ENCODE data around the gene MESP1.

MESP1 gene

GRCh38 chr15:89772932-89773583 is 22.0 kb upstream of the MESP1 start:
- no peak for TF ChIP-seq CTCF (IDR thresholded peaks at IDR 0.05; ENCODE audit: insufficient read depth, missing control alignments)
- no peak for DNase-seq (ENCODE audit: insufficient read length, low spot score)
- FAIRE-seq = no peak

- DNase-seq (ENCODE audit: insufficient read length, low spot score) (no peak), FAIRE-seq (no peak)
- no peak for TF ChIP-seq CTCF (IDR thresholded peaks at IDR 0.05; ENCODE audit: insufficient read depth, missing control alignments)
Measured at GRCh38 chr15:89770041-89770440, 19.0 kb upstream of the MESP1 start.

GRCh38 chr15:89769366-89769765 is 18.3 kb upstream of the MESP1 start:
- DNase-seq (ENCODE audit: insufficient read length, low spot score) (no peak), FAIRE-seq (no peak)
- TF ChIP-seq CTCF (IDR thresholded peaks at IDR 0.05; ENCODE audit: insufficient read depth, missing control alignments) = no peak

DNA sequence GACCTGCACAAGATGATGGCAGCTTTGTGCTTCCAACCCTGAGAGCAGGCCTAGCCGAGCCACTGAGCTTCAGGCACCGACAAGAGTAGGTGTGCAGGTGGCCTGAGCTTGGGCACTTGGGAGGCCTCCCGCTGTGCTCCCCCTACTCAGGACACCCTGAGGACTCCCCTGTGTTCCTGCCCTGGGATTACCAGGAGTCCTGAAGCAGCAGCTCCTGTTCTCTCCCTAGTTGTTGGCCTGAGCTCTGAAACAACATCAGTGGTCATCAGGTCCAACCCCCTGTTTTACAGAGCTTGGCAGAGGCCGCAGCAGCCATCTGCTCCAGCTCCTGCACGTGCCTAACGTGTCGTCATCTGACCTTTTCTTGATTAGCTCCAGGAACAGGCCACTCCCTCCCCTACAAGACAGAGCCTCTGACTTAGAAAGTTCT is 17.0 kb upstream of the MESP1 start:
- FAIRE-seq (no peak), DNase-seq (ENCODE audit: insufficient read length, low spot score) (no peak)
- TF ChIP-seq CTCF (IDR thresholded peaks at IDR 0.05; ENCODE audit: insufficient read depth, missing control alignments) = no peak

DNA sequence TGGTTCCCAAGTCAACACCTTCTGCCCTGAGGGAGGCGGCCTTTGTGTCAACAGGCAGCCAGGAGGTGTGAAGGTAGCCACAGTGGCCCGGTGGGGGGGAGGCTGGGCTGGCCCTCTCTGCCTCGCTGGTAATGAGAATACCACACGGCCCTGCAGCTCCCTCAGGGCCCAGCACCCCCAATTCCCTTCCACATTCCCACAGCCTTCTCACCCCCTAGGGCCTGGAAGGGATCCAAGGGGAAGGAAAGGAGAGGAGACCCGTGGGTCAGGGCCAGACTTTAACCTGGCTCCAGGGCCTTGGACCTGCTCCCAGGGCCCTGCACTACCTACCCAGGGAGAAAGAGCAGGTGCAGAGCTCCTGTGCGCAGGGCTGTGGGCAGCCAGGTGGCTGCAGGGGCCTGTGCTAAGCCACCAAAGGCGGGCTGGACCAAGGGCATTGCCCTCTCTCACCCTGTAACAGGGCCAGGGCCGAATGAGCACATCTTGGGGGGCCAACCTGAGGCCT is 16.4 kb upstream of the MESP1 start:
- no peak for DNase-seq (ENCODE audit: insufficient read length, low spot score)
- TF ChIP-seq CTCF (IDR thresholded peaks at IDR 0.05; ENCODE audit: insufficient read depth, missing control alignments) = no peak
- no peak for FAIRE-seq

GRCh38 chr15:89766357-89767311 is 15.6 kb upstream of the MESP1 start:
- no peak for FAIRE-seq
- no peak for DNase-seq (ENCODE audit: insufficient read length, low spot score)
- TF ChIP-seq CTCF (IDR thresholded peaks at IDR 0.05; ENCODE audit: insufficient read depth, missing control alignments) = no peak

Measured in D721Med (cell line).